HG03103 (cell line): ENCODE data around the gene EPAS1.

Experiments used
- ATAC-seq: cut with Tn5 transposase; IDR thresholded peaks from one replicate; pipeline ENCODE4 v1.9.1; 2021; ENCODE audit warnings: low read depth; ENCODE audit not compliant: unreplicated experiment

Gene EPAS1

GRCh38 chr2:46337208-46337994 lies 40.2 kb downstream of the EPAS1 start:
- ATAC-seq = no peak

GRCh38 chr2:46338674-46339073 lies 41.5 kb downstream of the EPAS1 start:
- no peak for ATAC-seq

- ATAC-seq = no peak
Observed at GRCh38 chr2:46339200-46339599, 42.0 kb downstream of the EPAS1 start.

- no peak for ATAC-seq
Observed at GRCh38 chr2:46339676-46340459, 42.7 kb downstream of the EPAS1 start.

- no peak for ATAC-seq
Observed at GRCh38 chr2:46340740-46341420, 43.7 kb downstream of the EPAS1 start.

- no peak for ATAC-seq
Observed at GRCh38 chr2:46342566-46343315, 45.5 kb downstream of the EPAS1 start.

GRCh38 chr2:46344706-46345105 lies 47.5 kb downstream of the EPAS1 start:
- ATAC-seq = no peak

GRCh38 chr2:46345775-46346174 lies 48.6 kb downstream of the EPAS1 start:
- ATAC-seq = no peak

- ATAC-seq = no peak
Observed at GRCh38 chr2:46346719-46347118, 49.5 kb downstream of the EPAS1 start.

- no peak for ATAC-seq
Observed at GRCh38 chr2:46347648-46348280, 50.6 kb downstream of the EPAS1 start.

GRCh38 chr2:46349115-46349547 lies 51.9 kb downstream of the EPAS1 start:
- ATAC-seq = no peak

- no peak for ATAC-seq
Observed at GRCh38 chr2:46350029-46350689, 53.0 kb downstream of the EPAS1 start.

GRCh38 chr2:46351098-46351749 lies 54.0 kb downstream of the EPAS1 start:
- ATAC-seq = no peak

- no peak for ATAC-seq
Observed at GRCh38 chr2:46351750-46352138, 54.5 kb downstream of the EPAS1 start.

GRCh38 chr2:46352621-46353020 lies 55.4 kb downstream of the EPAS1 start:
- no peak for ATAC-seq

- no peak for ATAC-seq
Observed at GRCh38 chr2:46353509-46353908, 56.3 kb downstream of the EPAS1 start.

GRCh38 chr2:46355756-46356155 lies 58.5 kb downstream of the EPAS1 start:
- ATAC-seq = no peak

- no peak for ATAC-seq
Observed at GRCh38 chr2:46356991-46357390, 59.8 kb downstream of the EPAS1 start.

GRCh38 chr2:46358713-46359112 lies 61.5 kb downstream of the EPAS1 start:
- no peak for ATAC-seq
